BE2C (cell line): ENCODE data around the gene CERK.

ENCODE experiments used
- DNase-seq: peaks from one replicate; pipeline ENCODE4 v3.0.0-alpha.2; 2020
- H3K27me3 ChIP-seq: fragments of 250-450 bp; sonication (Bioruptor Pico); 2 replicates; pipeline ENCODE4 v1.5.1; 2020; ENCODE audit warnings: mild to moderate bottlenecking
- H3K36me3 ChIP-seq: fragments of 250-450 bp; sonication (Bioruptor Pico); 2 replicates; pipeline ENCODE4 v1.5.1; 2020; ENCODE audit warnings: mild to moderate bottlenecking
- H3K4me1 ChIP-seq: fragments of 250-450 bp; sonication (Bioruptor Pico); 2 replicates; pipeline ENCODE4 v1.5.1; 2020
- H3K4me3 ChIP-seq: 2 replicates; pipeline ENCODE4 v1.5.1; 2011; ENCODE audit warnings: low read depth, low read length
- H3K9me3 ChIP-seq: fragments of 250-450 bp; sonication (Bioruptor Pico); 2 replicates; pipeline ENCODE4 v1.5.1; 2020
- CTCF ChIP-seq: IDR thresholded peaks from 2 replicates; pipeline ENCODE4 v1.5.1; 2012; ENCODE audit warnings: mild to moderate bottlenecking, low read depth, low read length

CERK gene

GRCh38 chr22:46742576-46743221, 4.6 kb upstream of the CERK start:
- no peaks in the 10 kb centered on the region for H3K9me3 ChIP-seq
- H3K27me3 ChIP-seq, result no peaks in the 10 kb centered on the region
- H3K4me3 ChIP-seq, result no peak overlapping the region
- no peak for DNase-seq
- H3K4me1 ChIP-seq, result peaks cover 4% of the 10 kb centered on the region
- H3K36me3 ChIP-seq, result no peaks in the 10 kb centered on the region
- TF ChIP-seq CTCF, result no peak

DNA sequence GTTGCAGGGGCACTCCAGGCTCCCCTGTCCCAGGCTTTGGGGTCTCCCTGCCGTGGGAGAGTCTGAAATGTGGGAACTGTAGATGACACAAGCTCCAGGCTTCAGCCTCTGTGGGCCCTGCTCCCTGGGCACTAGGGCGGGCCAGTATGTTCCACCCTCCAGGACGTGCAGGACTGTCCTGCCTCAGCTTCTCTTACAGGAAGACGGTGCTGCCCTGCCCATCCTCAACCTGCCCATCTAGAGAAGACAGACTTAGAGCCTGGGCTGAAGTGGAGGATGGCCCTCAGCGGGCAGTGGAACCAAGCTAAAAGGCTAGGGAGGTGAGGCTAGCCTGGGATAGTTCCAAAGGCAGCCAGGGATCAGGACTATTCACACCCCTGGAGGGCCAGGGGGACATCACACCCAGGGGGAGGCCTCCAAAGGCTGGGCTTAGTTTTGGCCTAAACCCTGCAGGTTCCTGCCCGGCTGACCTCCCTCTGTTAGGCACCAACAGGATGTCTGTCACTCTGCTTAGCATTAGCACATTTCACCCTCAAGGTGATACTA, 4.0 kb upstream of the CERK start:
- H3K27me3 ChIP-seq, result no peaks in the 10 kb centered on the region
- no peak for TF ChIP-seq CTCF
- no peaks in the 10 kb centered on the region for H3K36me3 ChIP-seq
- no peak overlapping the region for H3K4me3 ChIP-seq
- H3K9me3 ChIP-seq, result no peaks in the 10 kb centered on the region
- peaks cover 4% of the 10 kb centered on the region for H3K4me1 ChIP-seq
- DNase-seq, result no peak

- H3K9me3 ChIP-seq, result no peaks in the 10 kb centered on the region
- TF ChIP-seq CTCF, result no peak
- H3K4me3 ChIP-seq, result no peak overlapping the region
- peaks cover 4% of the 10 kb centered on the region for H3K4me1 ChIP-seq
- H3K27me3 ChIP-seq, result no peaks in the 10 kb centered on the region
- H3K36me3 ChIP-seq, result no peaks in the 10 kb centered on the region
- no peak for DNase-seq
Measured at GRCh38 chr22:46740910-46741780, 3.1 kb upstream of the CERK start.

GRCh38 chr22:46739094-46739870, 1.2 kb upstream of the CERK start:
- H3K9me3 ChIP-seq, result no peaks in the 10 kb centered on the region
- DNase-seq, result peak; percentile 61
- TF ChIP-seq CTCF, result peak; percentile 32
- H3K4me3 ChIP-seq, result peak overlapping the region; percentile 93
- H3K27me3 ChIP-seq, result no peaks in the 10 kb centered on the region
- H3K36me3 ChIP-seq, result no peaks in the 10 kb centered on the region
- H3K4me1 ChIP-seq, result peaks cover 20% of the 10 kb centered on the region

- no peaks in the 10 kb centered on the region for H3K36me3 ChIP-seq
- no peak for TF ChIP-seq CTCF
- H3K4me1 ChIP-seq, result peaks cover 20% of the 10 kb centered on the region
- H3K27me3 ChIP-seq, result no peaks in the 10 kb centered on the region
- H3K9me3 ChIP-seq, result no peaks in the 10 kb centered on the region
- H3K4me3 ChIP-seq, result peak overlapping the region; percentile 93
- no peak for DNase-seq
Measured at GRCh38 chr22:46738647-46739093, 618 bp upstream of the CERK start.
